GM20000 (cell line): Measurements from ENCODE around the gene ZFHX2.
"Not testable (repeated sequence)": the region's sequence is repeated elsewhere in the genome, so short reads cannot be mapped to it uniquely, and the experiment has no call there.

Experiments used
- DNase-seq: peaks from one replicate; pipeline ENCODE4 v3.0.0; 2012; ENCODE audit warnings: low spot score
- TF ChIP-seq, protein P1 (sequence below): IDR thresholded peaks from 2 replicates; pipeline ENCODE4 v1.5.1; 2012; ENCODE audit warnings: mild to moderate bottlenecking, control low read depth; ENCODE audit errors: extremely low read depth, missing control alignments

The ZFHX2 gene

GRCh38 chr14:23542261-23542660 lies 9.3 kb downstream of the ZFHX2 start:
- TF ChIP-seq, protein P1, sequence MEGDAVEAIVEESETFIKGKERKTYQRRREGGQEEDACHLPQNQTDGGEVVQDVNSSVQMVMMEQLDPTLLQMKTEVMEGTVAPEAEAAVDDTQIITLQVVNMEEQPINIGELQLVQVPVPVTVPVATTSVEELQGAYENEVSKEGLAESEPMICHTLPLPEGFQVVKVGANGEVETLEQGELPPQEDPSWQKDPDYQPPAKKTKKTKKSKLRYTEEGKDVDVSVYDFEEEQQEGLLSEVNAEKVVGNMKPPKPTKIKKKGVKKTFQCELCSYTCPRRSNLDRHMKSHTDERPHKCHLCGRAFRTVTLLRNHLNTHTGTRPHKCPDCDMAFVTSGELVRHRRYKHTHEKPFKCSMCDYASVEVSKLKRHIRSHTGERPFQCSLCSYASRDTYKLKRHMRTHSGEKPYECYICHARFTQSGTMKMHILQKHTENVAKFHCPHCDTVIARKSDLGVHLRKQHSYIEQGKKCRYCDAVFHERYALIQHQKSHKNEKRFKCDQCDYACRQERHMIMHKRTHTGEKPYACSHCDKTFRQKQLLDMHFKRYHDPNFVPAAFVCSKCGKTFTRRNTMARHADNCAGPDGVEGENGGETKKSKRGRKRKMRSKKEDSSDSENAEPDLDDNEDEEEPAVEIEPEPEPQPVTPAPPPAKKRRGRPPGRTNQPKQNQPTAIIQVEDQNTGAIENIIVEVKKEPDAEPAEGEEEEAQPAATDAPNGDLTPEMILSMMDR = no peak
- DNase-seq = no peak

- TF ChIP-seq, protein P1 = no peak
- no peak for DNase-seq
Measured at GRCh38 chr14:23540141-23540469, 11.5 kb downstream of the ZFHX2 start.

DNA sequence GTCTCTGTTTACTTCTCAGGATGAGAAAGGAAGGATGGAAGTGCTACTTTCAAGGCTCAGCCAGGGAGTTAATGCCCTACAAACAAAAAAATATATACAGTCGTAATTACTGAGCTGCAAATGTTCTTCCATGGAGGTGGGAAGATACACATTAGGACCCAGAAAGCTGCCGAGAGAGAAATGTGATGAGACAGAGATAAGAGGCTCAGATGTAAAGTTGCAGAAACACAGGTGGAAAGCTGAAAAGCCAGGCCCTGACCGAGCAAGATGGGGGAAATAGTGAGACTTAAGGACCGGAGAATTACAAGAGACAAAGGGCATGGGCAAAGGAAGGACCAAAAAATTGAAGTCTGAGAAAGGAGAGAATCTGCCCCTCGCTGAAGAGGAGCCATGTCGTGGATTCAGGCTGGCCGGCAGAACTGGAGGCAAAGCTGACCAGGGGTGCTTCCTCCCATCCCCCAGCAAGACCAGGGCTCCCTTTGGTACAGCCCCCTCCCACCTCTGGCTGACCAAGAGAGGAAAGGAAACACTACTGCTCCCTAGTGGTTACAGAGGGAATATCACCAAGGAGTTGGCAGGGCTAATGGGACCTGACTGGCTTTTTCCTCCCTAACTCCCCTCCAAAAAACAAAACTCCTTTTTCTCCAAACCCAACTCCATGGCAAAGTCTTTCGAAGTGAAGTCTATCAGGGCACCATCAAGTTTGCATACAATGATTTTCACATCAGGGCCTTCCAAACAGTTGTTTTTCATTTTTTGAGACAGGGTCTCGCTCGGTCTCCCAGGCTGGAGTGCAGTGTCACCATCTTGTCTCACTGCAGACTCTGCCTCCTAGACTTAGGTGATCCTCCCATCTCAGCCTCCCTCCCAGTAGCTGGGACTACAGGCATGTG lies 12.1 kb downstream of the ZFHX2 start:
- DNase-seq = peak; percentile 84
- TF ChIP-seq, protein P1 = peak; percentile 79

GRCh38 chr14:23538785-23539184 lies 12.8 kb downstream of the ZFHX2 start:
- DNase-seq = no peak
- TF ChIP-seq, protein P1 = no peak

DNA sequence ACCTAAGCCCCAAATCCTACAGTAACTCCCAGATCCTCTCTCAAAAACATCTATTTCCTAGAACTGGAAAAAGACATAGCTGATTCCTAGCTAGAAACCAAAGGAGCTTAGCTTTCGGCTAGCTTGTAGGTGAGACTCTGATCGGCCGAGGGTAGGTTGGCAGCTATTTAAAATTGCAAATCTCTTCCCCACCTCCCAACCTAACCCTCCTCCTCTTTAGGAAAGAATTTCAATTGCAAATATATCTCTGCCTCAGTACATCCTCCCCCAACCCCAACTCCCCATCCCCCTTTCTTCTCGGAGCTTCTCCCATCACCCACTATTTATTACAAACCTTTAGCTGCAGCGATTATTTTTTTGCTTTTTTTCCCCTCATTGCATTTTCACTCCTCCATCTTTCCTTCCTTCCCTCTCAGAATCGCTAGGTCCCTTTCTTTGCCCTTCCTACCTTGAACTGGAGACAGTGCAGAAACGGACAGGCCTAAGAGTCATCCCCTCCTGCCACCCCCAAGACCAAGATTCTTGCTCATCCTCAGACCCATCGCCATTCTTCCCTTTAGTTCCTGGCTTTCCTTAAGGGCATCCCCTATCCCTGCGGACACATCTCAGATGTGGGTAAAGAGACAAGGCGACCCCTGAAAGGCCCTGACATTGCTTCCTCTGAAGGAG lies 13.4 kb downstream of the ZFHX2 start:
- TF ChIP-seq, protein P1 = no peak
- DNase-seq = no peak

DNA sequence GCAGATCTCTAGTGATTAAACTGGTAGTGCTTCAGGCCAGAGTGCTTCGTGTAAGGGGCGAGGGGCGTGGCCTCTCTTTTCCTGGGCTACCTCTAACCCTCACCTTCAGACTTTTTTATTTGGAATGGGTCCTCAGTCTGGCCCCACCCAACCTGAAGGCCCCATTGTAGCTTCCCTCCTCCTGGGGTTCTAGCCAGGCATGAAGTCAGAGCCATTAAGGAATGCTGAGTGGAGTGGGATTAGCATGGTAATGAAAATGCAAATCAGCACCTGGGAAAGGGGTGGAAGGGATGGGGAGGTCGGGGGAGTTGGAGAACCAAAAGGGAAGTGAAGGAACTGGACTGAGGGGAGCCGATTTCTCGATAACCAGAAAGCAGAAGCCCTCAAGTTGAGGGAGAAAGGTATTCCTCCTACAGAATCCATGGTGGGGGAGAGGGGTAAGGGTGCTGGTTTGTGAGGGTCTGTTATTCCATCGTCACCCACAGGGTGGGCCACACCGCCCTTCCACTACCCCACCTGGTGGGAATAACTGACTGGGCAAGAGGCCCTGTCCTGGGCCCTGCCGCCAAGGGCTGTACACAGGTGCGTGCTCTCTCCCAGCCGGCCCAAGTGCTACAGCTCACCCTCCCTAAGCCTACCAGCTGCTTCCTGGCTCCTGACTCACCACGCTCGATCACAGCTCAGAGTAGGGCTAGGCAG lies 14.1 kb downstream of the ZFHX2 start:
- TF ChIP-seq, protein P1 = no peak
- DNase-seq = no peak

GRCh38 chr14:23536906-23537305 lies 14.7 kb downstream of the ZFHX2 start:
- DNase-seq = not testable (repeated sequence)
